ENCODE data around the gene CORO1C.

CORO1C gene

DNA sequence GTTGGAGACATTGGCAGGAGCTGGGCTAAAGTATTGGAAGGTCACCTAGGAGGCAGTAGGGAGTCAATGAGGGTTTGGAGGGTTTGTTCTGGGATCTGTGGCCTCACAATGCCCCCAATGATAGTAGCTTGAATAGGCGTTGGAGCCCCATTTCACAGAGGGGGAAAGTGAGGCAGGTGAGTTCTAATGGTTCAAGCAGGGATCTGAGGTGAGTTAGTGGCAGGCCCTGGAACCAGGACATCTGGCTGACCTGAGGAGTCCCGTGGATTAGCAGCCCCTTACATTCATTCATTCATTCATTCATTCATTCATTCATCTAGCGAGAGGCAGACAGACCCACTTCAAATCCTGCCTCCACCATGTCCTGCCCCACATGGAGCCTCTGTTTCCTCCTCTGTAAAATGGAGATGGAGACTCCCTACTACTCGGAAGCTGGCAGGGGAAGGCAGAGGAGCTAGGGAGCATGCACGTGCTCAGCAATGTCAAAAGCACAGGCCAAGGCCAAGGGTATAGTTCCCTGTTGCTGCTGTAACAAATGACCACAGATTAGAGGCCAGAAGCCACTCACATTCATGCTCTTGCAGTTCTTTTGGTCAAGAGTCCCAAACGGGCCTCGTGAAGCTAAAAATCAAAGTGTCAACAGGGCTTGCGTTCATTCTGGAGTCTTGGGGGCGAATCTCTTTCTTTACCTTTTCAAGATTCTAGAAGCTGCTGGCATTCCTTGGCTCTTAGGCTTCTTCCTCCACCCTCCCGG, 131.2 kb downstream of the CORO1C start:
- DNase-seq (ENCODE audit: low spot score) = no peak

DNA sequence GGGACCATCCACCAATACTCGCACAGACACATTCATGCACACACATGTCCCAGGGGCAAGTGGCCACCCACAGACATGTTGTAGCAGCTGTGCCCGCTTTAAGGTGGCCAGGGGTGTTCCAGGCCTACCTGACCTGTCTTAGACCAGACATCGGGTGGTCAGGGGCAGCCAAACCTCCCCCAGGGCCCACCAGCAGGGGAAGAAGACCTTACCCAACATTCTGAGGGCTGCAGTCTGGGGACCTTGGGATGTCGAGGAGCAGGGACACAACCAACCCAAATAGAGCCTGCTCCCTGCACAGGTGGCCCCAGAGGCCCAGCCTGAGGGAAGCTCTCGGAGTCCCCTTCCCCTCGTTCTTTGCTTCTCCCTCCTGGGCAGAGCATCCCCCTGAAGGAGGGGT, 131.8 kb downstream of the CORO1C start:
- DNase-seq (ENCODE audit: low spot score) = no peak

DNA sequence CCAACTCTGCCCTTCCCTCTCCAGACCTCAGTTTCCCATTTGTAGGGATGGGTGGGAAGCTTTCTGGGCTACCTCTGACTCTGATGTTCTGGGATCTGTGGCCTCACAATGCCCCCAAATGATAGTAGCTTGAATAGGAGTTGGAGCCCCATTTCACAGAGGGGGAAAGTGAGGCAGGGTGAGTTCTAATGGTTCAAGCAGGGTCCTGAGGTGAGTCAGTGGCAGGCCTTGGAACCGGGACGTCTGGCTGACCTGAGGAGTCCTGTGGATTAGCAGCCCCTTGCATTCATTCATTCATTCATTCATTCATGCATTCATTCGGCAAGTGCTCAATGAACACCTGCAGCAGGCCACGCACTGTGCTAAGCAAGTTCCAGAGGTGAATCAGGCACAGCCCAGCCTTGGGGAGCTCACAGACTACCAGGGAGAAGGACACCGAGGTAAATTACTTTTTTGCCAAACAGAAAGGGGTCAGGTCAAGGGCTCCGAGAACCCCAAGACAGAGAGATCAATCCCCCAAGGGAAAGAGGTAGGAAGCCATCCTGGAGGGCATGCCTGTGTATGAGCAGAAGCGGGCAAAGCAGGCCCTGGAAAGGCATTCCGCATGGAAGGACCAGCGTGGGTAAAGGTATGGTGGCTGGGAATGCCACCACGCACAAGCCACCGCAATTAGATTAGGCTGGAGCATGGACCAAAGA, 132.6 kb downstream of the CORO1C start:
- DNase-seq (ENCODE audit: low spot score) = no peak

DNA sequence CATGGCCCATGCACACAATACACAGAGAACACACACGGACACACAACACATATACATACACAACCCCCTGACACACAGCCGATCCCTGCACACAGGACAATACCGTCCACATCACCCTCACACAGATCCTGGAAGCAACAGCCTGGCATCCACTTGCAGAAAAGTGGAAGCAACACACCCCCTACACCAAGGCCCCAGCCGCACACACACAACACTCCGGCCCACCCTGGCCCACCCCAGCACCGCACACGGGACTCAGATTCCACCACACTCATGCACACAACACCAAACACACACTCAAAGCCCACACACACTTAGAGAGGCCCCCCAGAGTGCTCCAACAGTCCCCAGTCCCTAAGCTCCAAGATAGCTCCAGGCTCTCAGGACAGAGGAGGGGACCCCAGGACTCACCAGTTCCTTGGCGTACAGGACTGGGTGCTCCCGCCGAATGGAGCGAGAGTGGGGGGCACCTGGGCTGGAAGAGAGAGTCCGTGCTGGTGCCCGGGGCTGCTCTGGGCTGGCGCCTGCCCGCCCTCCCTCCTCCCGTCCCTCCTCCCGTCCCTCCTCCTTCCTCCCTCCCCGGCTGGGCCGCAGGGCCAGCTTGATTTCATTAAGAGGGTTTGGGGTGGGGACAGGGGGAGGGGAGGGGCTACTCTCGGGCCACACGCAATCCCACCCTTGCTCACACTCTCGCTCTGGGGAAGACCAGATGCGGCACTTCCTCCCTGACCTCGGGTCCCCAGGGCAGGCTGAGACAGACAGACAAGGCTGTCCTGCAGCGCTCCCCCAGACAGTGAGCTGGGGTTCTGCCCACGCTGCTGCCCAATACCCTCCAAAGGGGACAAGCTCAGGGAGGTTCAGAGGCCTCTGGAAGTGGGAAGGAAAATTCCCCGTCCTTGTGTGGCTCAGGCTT, 133.5 kb downstream of the CORO1C start, which contains the start of gene TMEM119:
TMEM119 (minus strand) TSS at position 526 of the 913 bp plus-strand sequence. CDS start 5,701 bp downstream, outside the sequence.
- peak; percentile 35 for DNase-seq (ENCODE audit: low spot score)

DNA sequence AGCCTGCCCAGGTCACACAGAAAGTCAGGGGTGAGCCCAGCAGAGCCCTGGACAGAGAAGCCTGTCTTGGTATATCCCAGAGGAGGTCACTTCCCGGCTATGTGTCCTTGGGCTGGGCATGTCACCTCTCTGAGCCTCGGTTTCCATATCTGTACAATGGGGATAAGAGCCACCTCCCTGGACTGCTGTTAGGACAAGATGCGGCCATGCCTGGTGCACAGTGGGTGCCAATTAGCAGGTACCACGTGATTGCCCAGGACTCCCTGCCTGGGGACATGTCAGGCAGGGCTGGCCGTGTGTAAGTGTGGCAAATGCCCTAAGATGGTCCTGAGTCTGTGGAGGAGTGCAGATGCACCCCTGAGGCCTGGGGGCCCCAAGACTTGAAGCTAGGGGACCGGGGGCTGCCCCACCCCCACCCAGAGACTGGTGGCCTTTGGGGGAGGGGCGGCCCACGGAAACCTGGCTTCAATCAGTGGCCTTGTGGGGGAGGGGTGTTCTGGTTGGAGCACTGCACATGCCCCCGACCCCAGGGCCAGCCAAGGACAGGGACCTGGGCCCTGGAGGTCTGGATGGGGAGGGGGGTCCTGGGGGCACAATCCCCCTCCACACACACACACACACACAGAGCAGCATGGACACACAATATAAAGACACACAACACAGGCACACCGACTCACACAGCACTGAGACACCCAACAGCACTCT, 134.3 kb downstream of the CORO1C start:
- DNase-seq (ENCODE audit: low spot score) = no peak

DNA sequence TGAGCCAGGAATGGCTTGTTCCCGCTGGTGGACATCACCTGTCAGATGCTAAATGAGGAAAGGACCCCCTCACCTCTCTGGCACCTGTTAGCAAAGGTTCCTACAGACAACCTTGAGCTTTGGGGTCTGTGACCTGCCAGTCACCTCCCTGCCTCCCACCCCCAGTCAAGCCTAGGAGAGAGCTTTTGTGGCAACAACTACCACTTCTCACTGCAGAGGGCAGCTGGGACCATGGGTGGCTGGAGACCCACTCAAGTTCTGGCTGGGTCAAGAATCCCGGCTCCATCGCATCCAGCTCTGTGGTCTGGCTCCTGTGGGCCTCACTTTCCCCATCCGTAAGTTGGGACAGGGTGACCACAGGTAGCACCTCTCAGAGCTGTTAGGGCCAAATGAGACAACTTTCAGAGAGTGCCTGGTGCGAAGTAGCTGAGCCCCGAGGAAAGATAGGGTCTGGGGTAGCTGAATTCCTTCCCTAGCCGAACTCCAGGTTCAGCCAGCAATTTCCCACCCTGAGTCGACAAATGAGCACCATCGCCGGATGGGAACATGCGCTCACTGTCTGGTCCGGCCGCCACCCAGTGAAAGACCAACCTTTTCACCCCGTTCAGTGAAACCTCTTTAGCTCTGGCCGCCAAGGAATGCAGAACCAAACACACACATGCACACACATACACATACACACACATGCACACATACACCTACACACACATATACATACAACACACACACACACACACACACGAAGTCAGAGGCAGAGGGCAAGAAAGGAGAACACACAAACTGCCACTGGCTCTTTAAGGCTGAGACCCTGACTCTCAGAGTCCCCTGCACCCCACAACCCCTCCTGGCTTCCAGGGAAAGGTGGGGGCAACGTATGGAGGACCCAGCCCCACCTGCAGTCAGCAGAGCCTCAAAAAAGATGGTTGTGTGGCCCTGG, 135.3 kb downstream of the CORO1C start:
- no peak for DNase-seq (ENCODE audit: low spot score)
